Mesenchymal stem cell (in vitro differentiated cells and primary cell): Measurements from ENCODE around the gene SEPHS2.
A peak's percentile ranks its signal among the peaks of the same experiment; 100 is the strongest.

ENCODE experiments used
- DNase-seq: peaks from one replicate; pipeline ENCODE4 v3.0.0-alpha.2; 2013
- H2AFZ ChIP-seq: one replicate; pipeline ENCODE4 v1.6.1; 2013; ENCODE audit warnings: low read depth, mild to moderate bottlenecking, control low read depth, inconsistent platforms, low read length, moderate library complexity
- H2AK5ac ChIP-seq: 2 replicates; pipeline ENCODE4 v1.6.1; 2013; ENCODE audit warnings: low read length, moderate library complexity, mild to moderate bottlenecking, inconsistent platforms; ENCODE audit not compliant: severe bottlenecking
- H2BK120ac ChIP-seq: one replicate; pipeline ENCODE4 v1.6.1; 2013; ENCODE audit warnings: low read depth, mild to moderate bottlenecking, inconsistent platforms, low read length, moderate library complexity
- H2BK12ac ChIP-seq, 2 experiments: one replicate each; pipeline ENCODE4 v1.6.1; 2013; ENCODE audit warnings: inconsistent platforms in 2 of 2, low read length in 2 of 2, mild to moderate bottlenecking in 2 of 2, moderate library complexity in 2 of 2, control low read depth in 1 of 2
- H2BK15ac ChIP-seq: one replicate; pipeline ENCODE4 v1.6.1; 2013; ENCODE audit warnings: mild to moderate bottlenecking, low read depth, inconsistent platforms; ENCODE audit not compliant: poor library complexity, severe bottlenecking
- H2BK5ac ChIP-seq: 2 replicates; pipeline ENCODE4 v1.6.1; 2013; ENCODE audit warnings: low read depth, mild to moderate bottlenecking, low read length, control low read depth, inconsistent platforms; ENCODE audit not compliant: poor library complexity, severe bottlenecking
- H3K14ac ChIP-seq, 2 experiments: one replicate each; pipeline ENCODE4 v1.6.1; 2013; ENCODE audit warnings: inconsistent platforms in 2 of 2, low read length in 2 of 2, control low read depth in 1 of 2, mild to moderate bottlenecking in 1 of 2, moderate library complexity in 1 of 2
- H3K18ac ChIP-seq, 2 experiments: one replicate each; pipeline ENCODE4 v1.6.1; 2013; ENCODE audit warnings: inconsistent platforms in 2 of 2, low read length in 2 of 2, control low read depth in 1 of 2, low read depth in 1 of 2, mild to moderate bottlenecking in 1 of 2
- H3K23ac ChIP-seq, 2 experiments: one replicate each; pipeline ENCODE4 v1.6.1; 2013; ENCODE audit warnings: inconsistent platforms in 2 of 2, low read length in 2 of 2, mild to moderate bottlenecking in 2 of 2, moderate library complexity in 2 of 2, control low read depth in 1 of 2
- H3K27ac ChIP-seq: 2 replicates; pipeline ENCODE4 v1.5.1; 2013; ENCODE audit warnings: mild to moderate bottlenecking, moderate library complexity, low read length, control low read depth, inconsistent platforms; ENCODE audit not compliant: poor library complexity, severe bottlenecking
- H3K27me3 ChIP-seq, 2 experiments: 2 replicates each; pipeline versions ENCODE4 v1.6.1 to v1.7.0; 2013; ENCODE audit warnings: low read length in 2 of 2, mild to moderate bottlenecking in 2 of 2, moderate library complexity in 2 of 2, control low read depth in 1 of 2, inconsistent platforms in 1 of 2; ENCODE audit not compliant: control insufficient read depth in 1 of 2, insufficient read depth in 1 of 2
- H3K36me3 ChIP-seq, 2 experiments: 2 replicates each; pipeline versions ENCODE4 v1.6.1 to v1.7.0; 2013; ENCODE audit warnings: low read length in 2 of 2, control low read depth in 1 of 2, inconsistent platforms in 1 of 2, low read depth in 1 of 2, mild to moderate bottlenecking in 1 of 2; ENCODE audit not compliant: insufficient read depth in 2 of 2, control insufficient read depth in 1 of 2
- H3K4ac ChIP-seq, 2 experiments: one replicate each; pipeline ENCODE4 v1.6.1; 2013; ENCODE audit warnings: inconsistent platforms in 2 of 2, low read length in 2 of 2, mild to moderate bottlenecking in 2 of 2, moderate library complexity in 2 of 2, control low read depth in 1 of 2, low read depth in 1 of 2
- H3K4me1 ChIP-seq: 2 replicates; pipeline ENCODE4 v1.6.1; 2013; ENCODE audit warnings: low read depth, low read length, control low read depth; ENCODE audit not compliant: control insufficient read depth, insufficient read depth
- H3K4me2 ChIP-seq: 2 replicates; pipeline ENCODE4 v1.6.1; 2013; ENCODE audit warnings: low read length, mild to moderate bottlenecking, inconsistent platforms; ENCODE audit not compliant: poor library complexity, severe bottlenecking
- H3K4me3 ChIP-seq, 2 experiments: 2 replicates each; pipeline versions ENCODE4 v1.5.1 to v1.7.0; 2013; ENCODE audit warnings: low read length in 2 of 2, mild to moderate bottlenecking in 2 of 2, control low read depth in 1 of 2, low read depth in 1 of 2; ENCODE audit not compliant: insufficient read depth in 1 of 2
- H3K79me1 ChIP-seq: replicated peaks from 2 replicates; pipeline ENCODE4 v1.6.1; 2013; ENCODE audit warnings: mild to moderate bottlenecking, control low read depth, low read length, inconsistent platforms; ENCODE audit not compliant: poor library complexity, severe bottlenecking
- H3K9ac ChIP-seq: 2 replicates; pipeline ENCODE4 v1.7.0; 2013; ENCODE audit warnings: mild to moderate bottlenecking, low read length, moderate library complexity
- H3K9me3 ChIP-seq: 2 replicates; pipeline ENCODE4 v1.7.0; 2013; ENCODE audit warnings: mild to moderate bottlenecking, low read length; ENCODE audit not compliant: control insufficient read depth
- H4K8ac ChIP-seq: one replicate; pipeline ENCODE4 v1.6.1; 2013; ENCODE audit warnings: inconsistent platforms, mild to moderate bottlenecking, low read length, moderate library complexity
- H4K91ac ChIP-seq: one replicate; pipeline ENCODE4 v1.6.1; 2013; ENCODE audit warnings: mild to moderate bottlenecking, low read length, inconsistent platforms
- WGBS: methylation state at CpG from one replicate; pipeline ENCODE4 v1.1.7; 2013; ENCODE audit warnings: mixed read lengths; 5-methylcytosine and 5-hydroxymethylcytosine counted together

The SEPHS2 gene

DNA sequence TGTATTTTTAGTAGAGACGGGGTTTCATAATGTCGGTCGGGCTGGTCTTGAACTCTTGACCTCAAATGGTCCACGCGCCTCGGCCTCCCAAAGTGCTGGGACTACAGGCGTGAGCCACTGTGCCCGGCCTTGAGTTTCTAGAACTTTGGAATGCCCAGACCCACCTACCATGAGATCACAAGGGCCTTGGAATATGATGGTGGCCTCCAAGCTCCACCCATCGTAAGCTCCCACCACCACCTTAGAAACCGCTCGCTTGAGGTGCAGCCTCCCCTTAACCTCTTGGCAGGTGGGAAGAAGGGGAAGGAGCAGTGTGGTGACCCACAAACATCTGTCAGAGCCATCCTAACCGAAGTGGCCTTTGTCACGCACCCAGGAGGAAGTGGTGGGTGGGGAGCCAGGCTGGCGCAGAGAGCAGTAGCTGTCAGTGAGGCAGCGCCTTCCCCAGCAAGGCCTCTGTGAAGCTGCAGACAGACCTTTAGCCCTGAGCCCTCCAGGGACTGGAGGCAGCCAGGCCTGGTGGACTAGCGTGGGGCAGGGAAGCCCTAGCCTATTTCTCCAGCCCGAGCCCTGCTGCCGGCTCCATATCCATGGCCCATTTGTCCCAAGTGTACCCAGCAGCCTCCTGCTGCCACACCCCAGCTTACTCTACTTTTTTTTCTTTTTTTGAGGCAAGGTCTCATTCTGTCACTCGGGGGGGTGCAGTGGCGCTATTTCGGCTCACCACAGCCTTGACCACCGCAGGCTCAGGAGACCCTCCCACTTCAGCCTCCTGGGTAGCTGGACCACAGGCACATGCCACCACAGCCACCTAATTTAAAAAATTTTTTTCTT, 13.1 kb upstream of the SEPHS2 start:
- H2BK5ac ChIP-seq, result no peak overlapping the region
- no peaks in the 10 kb centered on the region for H3K36me3 ChIP-seq
- no peak for DNase-seq
- H3K27ac ChIP-seq, result no peak overlapping the region
- H3K18ac ChIP-seq, result no peak overlapping the region
- no peak overlapping the region for H3K4me3 ChIP-seq
- H3K4me2 ChIP-seq, result no peak overlapping the region
- H3K14ac ChIP-seq, result no peak overlapping the region
- H2AK5ac ChIP-seq, result no peak overlapping the region
- H3K79me1 ChIP-seq, result no peaks in the 10 kb centered on the region
- no peak overlapping the region for H3K9ac ChIP-seq
- H2BK120ac ChIP-seq, result no peak overlapping the region
- H3K4me1 ChIP-seq, result peaks cover 2% of the 10 kb centered on the region
- WGBS, result 90% methylated on average over 21 of the region's 22 CpGs
- H4K8ac ChIP-seq, result no peak overlapping the region
- no peak overlapping the region for H2BK12ac ChIP-seq
- H3K27me3 ChIP-seq, result peaks cover 4 to 9% of the 10 kb centered on the region in 2 experiments
- H3K23ac ChIP-seq, result no peak overlapping the region
- H2BK15ac ChIP-seq, result no peak overlapping the region
- no peaks in the 10 kb centered on the region for H3K9me3 ChIP-seq
- H3K4ac ChIP-seq, result no peak overlapping the region
- H2AFZ ChIP-seq, result no peak overlapping the region
- H4K91ac ChIP-seq, result no peak overlapping the region

DNA sequence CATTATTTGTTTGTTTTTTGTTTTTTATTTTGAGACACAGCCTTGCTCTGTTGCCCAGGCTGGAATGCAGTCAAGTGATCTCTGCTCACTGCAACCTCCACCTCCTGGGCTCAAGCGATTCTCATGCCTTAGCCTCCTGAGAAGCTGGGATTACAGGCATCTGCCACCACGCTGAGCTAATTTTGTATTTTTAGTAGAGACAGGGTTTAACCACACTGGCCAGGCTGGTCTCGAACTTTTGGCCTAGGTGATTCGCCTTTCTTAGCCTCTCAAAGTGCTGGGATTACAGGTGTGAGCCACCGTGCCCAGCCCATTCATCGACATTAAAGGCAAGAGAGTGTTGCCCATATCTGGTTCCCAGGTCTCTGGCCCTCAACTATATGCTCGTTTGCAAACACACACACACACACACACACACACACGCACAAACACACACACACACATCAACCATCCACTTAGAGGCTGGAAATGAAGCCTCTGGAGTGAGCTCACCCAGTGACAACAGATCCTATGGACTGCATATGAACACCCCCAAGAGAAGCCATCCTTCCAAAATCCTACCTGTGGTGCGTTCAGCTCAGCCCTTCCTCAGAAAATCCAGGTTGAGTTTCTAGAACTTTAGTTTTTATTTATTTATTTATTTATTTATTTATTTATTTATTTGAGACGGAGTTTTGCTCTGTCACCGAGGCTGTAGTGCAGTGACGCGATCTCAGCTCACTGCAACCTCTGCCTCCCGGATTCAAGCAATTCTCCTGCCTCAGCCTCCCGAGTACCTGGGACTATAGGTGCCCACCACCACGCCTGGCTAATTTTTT, 12.3 kb upstream of the SEPHS2 start:
- Histone ChIP-seq H3K4me1 (peaks cover 2% of the 10 kb centered on the region), H3K14ac (no peak overlapping the region), H3K27ac (no peak overlapping the region), H4K8ac (no peak overlapping the region), H2BK5ac (no peak overlapping the region), H2BK15ac (no peak overlapping the region), H3K9ac (no peak overlapping the region), H3K18ac (no peak overlapping the region), H2BK120ac (no peak overlapping the region), H3K79me1 (no peaks in the 10 kb centered on the region), H4K91ac (no peak overlapping the region), H3K4me3 (no peak overlapping the region), H3K4me2 (no peak overlapping the region), H3K27me3 (peaks cover 4 to 9% of the 10 kb centered on the region in 2 experiments), H3K36me3 (no peaks in the 10 kb centered on the region), H2AK5ac (no peak overlapping the region), H3K23ac (no peak overlapping the region), H3K4ac (no peak overlapping the region), H2AFZ (no peak overlapping the region), H3K9me3 (no peaks in the 10 kb centered on the region), H2BK12ac (no peak overlapping the region)
- no peak for DNase-seq
- WGBS, result 95% methylated on average over 15 of the region's 16 CpGs

DNA sequence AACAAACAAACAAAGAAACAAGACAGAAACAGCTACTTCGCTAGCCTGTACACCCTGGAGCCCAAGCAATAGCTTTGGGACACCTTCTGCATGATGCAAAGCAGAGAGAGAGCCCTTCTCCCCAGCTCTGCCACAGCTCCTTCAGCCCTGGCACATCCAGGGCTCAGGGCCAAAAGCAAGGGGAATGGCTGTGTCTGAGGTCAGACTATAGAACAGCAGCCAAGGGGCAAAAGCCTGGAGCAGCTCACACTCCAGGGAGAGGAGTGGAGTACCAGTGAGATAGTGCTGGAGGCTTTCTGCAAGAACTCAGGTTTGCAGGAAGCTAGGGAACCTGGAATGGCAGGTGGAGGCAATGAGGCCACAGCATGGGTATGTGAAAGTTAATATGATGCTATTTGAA, 11.6 kb upstream of the SEPHS2 start:
- Histone ChIP-seq H2BK15ac (no peak overlapping the region), H3K4me2 (no peak overlapping the region), H2AFZ (no peak overlapping the region), H2BK12ac (no peak overlapping the region), H3K36me3 (no peaks in the 10 kb centered on the region), H4K8ac (no peak overlapping the region), H3K9ac (no peak overlapping the region), H3K4ac (no peak overlapping the region), H3K4me1 (peaks cover 2% of the 10 kb centered on the region), H2BK120ac (no peak overlapping the region), H4K91ac (no peak overlapping the region), H2BK5ac (no peak overlapping the region), H3K27me3 (peaks cover 4 to 9% of the 10 kb centered on the region in 2 experiments), H2AK5ac (no peak overlapping the region), H3K4me3 (no peak overlapping the region), H3K9me3 (no peaks in the 10 kb centered on the region), H3K23ac (no peak overlapping the region), H3K79me1 (no peaks in the 10 kb centered on the region), H3K27ac (no peak overlapping the region), H3K18ac (no peak overlapping the region), H3K14ac (peak overlapping the region in 1 of 2 experiments; percentile 90)
- DNase-seq, result no peak
- WGBS, result 93% methylated on average over 1 of the region's 1 CpG

DNA sequence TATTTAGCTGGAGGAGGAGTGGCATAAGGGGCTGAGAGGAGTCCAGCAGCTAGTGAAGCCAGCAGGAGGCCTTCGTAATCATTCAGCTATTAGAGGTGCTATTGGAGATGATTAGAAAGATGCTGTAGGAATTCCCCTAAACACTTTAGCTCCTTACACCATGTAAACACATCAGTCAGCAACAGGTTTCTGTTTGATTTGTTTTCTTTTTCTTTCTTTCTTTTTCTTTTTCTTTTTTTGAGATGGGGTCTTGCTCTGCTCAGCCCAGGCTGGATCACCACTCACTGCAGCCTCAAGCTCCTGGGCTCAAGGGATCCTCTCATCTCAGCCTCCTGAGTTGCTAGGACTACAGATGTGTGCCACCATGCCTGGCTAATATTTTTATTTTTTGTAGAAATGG, 10.6 kb upstream of the SEPHS2 start:
- H4K91ac ChIP-seq, result no peak overlapping the region
- H3K4ac ChIP-seq, result no peak overlapping the region
- H2AFZ ChIP-seq, result no peak overlapping the region
- no peak overlapping the region for H3K4me2 ChIP-seq
- H3K27me3 ChIP-seq, result peaks cover 4 to 9% of the 10 kb centered on the region in 2 experiments
- H2BK5ac ChIP-seq, result no peak overlapping the region
- DNase-seq, result no peak
- no peak overlapping the region for H3K23ac ChIP-seq
- H3K27ac ChIP-seq, result no peak overlapping the region
- WGBS, result no CpG with 5 or more reads among the region's 1 CpG
- no peak overlapping the region for H2AK5ac ChIP-seq
- H2BK15ac ChIP-seq, result no peak overlapping the region
- no peak overlapping the region for H2BK12ac ChIP-seq
- no peaks in the 10 kb centered on the region for H3K36me3 ChIP-seq
- no peak overlapping the region for H3K14ac ChIP-seq
- no peak overlapping the region for H3K4me3 ChIP-seq
- H3K18ac ChIP-seq, result no peak overlapping the region
- H3K4me1 ChIP-seq, result peaks cover 2% of the 10 kb centered on the region
- H3K9me3 ChIP-seq, result no peaks in the 10 kb centered on the region
- H4K8ac ChIP-seq, result no peak overlapping the region
- no peak overlapping the region for H2BK120ac ChIP-seq
- no peaks in the 10 kb centered on the region for H3K79me1 ChIP-seq
- H3K9ac ChIP-seq, result no peak overlapping the region
